ENCODE data around the gene HRCT1. TPM values are rescaled to one million over a fixed set of nuclear protein-coding genes. Genes with fewer than 3 reads are reported as not detected.

The HRCT1 gene
- total and polyA plus RNA-seq, 2 donors (not counting 1 experiment from before 2014, with no cell fraction given): not detected

DNA sequence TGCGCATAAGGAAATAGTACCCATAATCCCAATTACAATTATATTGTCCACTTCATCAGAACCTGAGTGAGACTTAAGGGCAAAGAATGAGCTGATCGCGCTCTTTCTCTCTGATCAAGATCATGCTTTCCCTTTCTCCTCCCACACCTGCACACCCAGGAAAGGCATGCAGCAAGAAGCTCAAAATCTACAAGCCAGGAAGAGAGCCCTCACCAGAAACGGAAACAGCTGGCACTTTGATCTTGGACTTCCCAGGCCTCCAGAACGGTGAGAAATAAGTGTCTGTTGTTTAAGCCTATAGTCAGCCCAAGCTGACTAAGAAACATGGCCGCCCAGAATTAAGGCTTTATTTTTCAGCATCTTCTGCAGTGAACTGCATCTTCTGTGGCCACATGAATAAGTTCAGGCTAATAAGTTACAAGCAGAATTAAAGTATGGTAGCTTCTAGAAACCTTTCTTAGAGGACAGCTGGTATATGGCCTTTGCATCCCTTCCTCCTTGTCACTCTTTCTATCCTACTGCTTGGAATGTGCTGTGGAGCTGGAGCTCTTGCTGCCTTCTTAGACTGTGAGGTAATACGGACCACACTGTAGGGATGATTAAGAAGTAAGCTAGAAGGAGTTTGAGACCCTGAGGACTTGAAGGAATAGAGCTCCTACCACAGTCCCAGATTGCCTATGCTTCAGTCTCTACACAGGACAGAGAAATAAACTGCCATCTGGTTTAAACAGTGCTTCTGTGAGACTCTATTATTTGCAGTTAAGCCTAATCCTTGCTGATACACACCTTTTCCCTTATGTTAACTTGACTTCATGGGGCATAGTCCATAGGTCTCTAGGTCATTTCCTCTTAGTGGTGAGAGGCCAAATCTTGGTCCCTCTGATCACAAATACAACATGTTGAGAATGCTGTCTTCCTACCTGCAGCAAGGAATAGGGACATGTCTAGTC, 34.7 kb downstream of the HRCT1 start:
- H3K27ac Mint-ChIP-seq: no peak overlapping the region
- H2AFZ ChIP-seq (ENCODE audit: insufficient read depth, low read depth, low read length, poor library complexity, severe bottlenecking): no peak overlapping the region
- no peak overlapping the region for H3K4me3 Mint-ChIP-seq
- peaks cover 0 to 4% (median 4%) of the 10 kb centered on the region in 3 donors for H3K9me3 ChIP-seq (ENCODE audit: control extremely low read depth in 1 of 3, control insufficient read depth in 2 of 3, insufficient read depth in 1 of 3, low read length in 2 of 3)
- TF ChIP-seq EZH2 (IDR thresholded peaks at IDR 0.05; ENCODE audit: borderline replicate concordance, insufficient read depth, low read depth, low read length, poor library complexity, severe bottlenecking) (no peak), CTCF (IDR thresholded peaks at IDR 0.05) (no peak)
- intact Hi-C loops (cut with micrococcal nuclease): no loop called here
- H3K79me2 ChIP-seq (ENCODE audit: control insufficient read depth, insufficient read depth, low read length): no peaks in the 10 kb centered on the region
- no peak overlapping the region for H3K9ac ChIP-seq (ENCODE audit: low read length)
- peaks cover 13 to 16% of the 10 kb centered on the region in 2 donors for H3K4me1 ChIP-seq (ENCODE audit: control insufficient read depth in 2 of 2, insufficient read depth in 2 of 2, low read length in 2 of 2)
- H3K4me3 ChIP-seq (ENCODE audit: control extremely low read depth in 1 of 5, extremely low read depth in 1 of 5, insufficient read depth in 1 of 5, low read depth in 2 of 5, low read length in 4 of 5): no peak overlapping the region
- peaks cover 18% of the 10 kb centered on the region for H3K4me1 Mint-ChIP-seq
- 31% methylated on average over 2 of the region's 7 CpGs for WGBS (ENCODE audit: insufficient coverage)
- DNase-seq: no peak
- H3K36me3 ChIP-seq (replicated peaks in 1 of 2; ENCODE audit: control extremely low read depth in 1 of 2, control insufficient read depth in 1 of 2, extremely low read depth in 1 of 2, insufficient read depth in 2 of 2, low read length in 1 of 2): no peaks in the 10 kb centered on the region
- ChIA-PET POLR2A (no interaction called here), CTCF (interaction anchor here (0.7 to 1.4 kb wide), 6 partner anchors 14 to 83 kb away, joined by 3 to 5 read pairs (median 4); no protein-coding TSS in a partner anchor)
- no peaks in the 10 kb centered on the region for H4K20me1 ChIP-seq (ENCODE audit: control insufficient read depth, insufficient read depth, low read length, poor library complexity, severe bottlenecking)
- ATAC-seq (ENCODE audit: low read depth): no peak
- peaks cover 0 to 25% (median 6%) of the 10 kb centered on the region in 4 experiments for H3K27me3 ChIP-seq (replicated peaks in 1 of 4; ENCODE audit: control extremely low read depth in 1 of 4, control insufficient read depth in 3 of 4, insufficient read depth in 4 of 4, low read length in 3 of 4)
- no peak overlapping the region for H3K4me2 ChIP-seq (replicated peaks; ENCODE audit: low read depth, low read length, poor library complexity, severe bottlenecking)
- H3K9me3 Mint-ChIP-seq (ENCODE audit: insufficient read depth): no peaks in the 10 kb centered on the region
- no peak overlapping the region for H3K27ac ChIP-seq (ENCODE audit: low read length in 2 of 2)
- H3K27me3 Mint-ChIP-seq: peaks cover 28% of the 10 kb centered on the region

GRCh38 chr9:35942286-35942685, 36.3 kb downstream of the HRCT1 start:
- Histone ChIP-seq H3K9ac (ENCODE audit: low read length) (no peak overlapping the region), H3K79me2 (ENCODE audit: control insufficient read depth, insufficient read depth, low read length) (no peaks in the 10 kb centered on the region), H3K4me1 (ENCODE audit: control insufficient read depth in 2 of 2, insufficient read depth in 2 of 2, low read length in 2 of 2) (peaks cover 11 to 12% of the 10 kb centered on the region in 2 donors), H3K27me3 (replicated peaks in 1 of 4; ENCODE audit: control extremely low read depth in 1 of 4, control insufficient read depth in 3 of 4, insufficient read depth in 4 of 4, low read length in 3 of 4) (peaks cover 0 to 26% (median 6%) of the 10 kb centered on the region in 4 experiments), H3K4me2 (replicated peaks; ENCODE audit: low read depth, low read length, poor library complexity, severe bottlenecking) (no peak overlapping the region), H4K20me1 (ENCODE audit: control insufficient read depth, insufficient read depth, low read length, poor library complexity, severe bottlenecking) (no peaks in the 10 kb centered on the region), H3K36me3 (replicated peaks in 1 of 2; ENCODE audit: control extremely low read depth in 1 of 2, control insufficient read depth in 1 of 2, extremely low read depth in 1 of 2, insufficient read depth in 2 of 2, low read length in 1 of 2) (no peaks in the 10 kb centered on the region), H3K27ac (ENCODE audit: low read length in 2 of 2) (no peak overlapping the region), H3K4me3 (ENCODE audit: control extremely low read depth in 1 of 5, extremely low read depth in 1 of 5, insufficient read depth in 1 of 5, low read depth in 2 of 5, low read length in 4 of 5) (no peak overlapping the region), H3K9me3 (ENCODE audit: control extremely low read depth in 1 of 3, control insufficient read depth in 2 of 3, insufficient read depth in 1 of 3, low read length in 2 of 3) (no peaks in the 10 kb centered on the region), H2AFZ (ENCODE audit: insufficient read depth, low read depth, low read length, poor library complexity, severe bottlenecking) (no peak overlapping the region)
- Mint-ChIP-seq H3K27ac (no peak overlapping the region), H3K4me1 (peaks cover 13% of the 10 kb centered on the region), H3K27me3 (peaks cover 24% of the 10 kb centered on the region), H3K4me3 (no peak overlapping the region), H3K9me3 (ENCODE audit: insufficient read depth) (no peaks in the 10 kb centered on the region)
- no peak for ATAC-seq (ENCODE audit: low read depth)
- ChIA-PET CTCF (interaction anchor here (1.2 to 1.5 kb wide), 2 partner anchors 9 to 14 kb away, joined by 3 read pairs; no protein-coding TSS in a partner anchor), POLR2A (no interaction called here)
- no peak for TF ChIP-seq EZH2 (IDR thresholded peaks at IDR 0.05; ENCODE audit: borderline replicate concordance, insufficient read depth, low read depth, low read length, poor library complexity, severe bottlenecking)
- no peak for TF ChIP-seq CTCF (IDR thresholded peaks at IDR 0.05)
- intact Hi-C loops (cut with micrococcal nuclease): no loop called here
- 100% methylated on average over 2 of the region's 5 CpGs for WGBS (ENCODE audit: insufficient coverage)
- no peak for DNase-seq
